OCI-LY1 (cell line): ENCODE measurements around the gene SPATA16.

Source experiments
- H2AFZ ChIP-seq: fragments of 200-600 bp; sonication (generic), shearing (Covaris generic); 2 replicates; pipeline ENCODE4 v1.6.0; 2014; ENCODE audit warnings: antibody characterized with exemption, mild to moderate bottlenecking, low read length
- H3F3A ChIP-seq: fragments of 200-600 bp; sonication (generic), shearing (Covaris generic); 2 replicates; pipeline ENCODE4 v1.6.0; 2014; ENCODE audit warnings: mild to moderate bottlenecking, antibody characterized with exemption, low read length, moderate library complexity; ENCODE audit not compliant: insufficient read depth
- H3K27ac ChIP-seq: fragments of 200-600 bp; sonication (generic); 2 replicates; pipeline ENCODE4 v1.5.1; 2014; ENCODE audit warnings: low read length, mixed run types, mild to moderate bottlenecking, low read depth; ENCODE audit not compliant: poor library complexity, severe bottlenecking
- H3K27me3 ChIP-seq: fragments of 200-600 bp; sonication (generic); 2 replicates; pipeline ENCODE4 v1.6.0; 2014; ENCODE audit warnings: antibody characterized with exemption, mild to moderate bottlenecking, low read length, moderate library complexity; ENCODE audit not compliant: insufficient read depth
- H3K36me3 ChIP-seq: fragments of 200-600 bp; sonication (generic); 2 replicates; pipeline ENCODE4 v1.6.1; 2014; ENCODE audit warnings: mild to moderate bottlenecking, antibody characterized with exemption, low read length, moderate library complexity, mixed read lengths; ENCODE audit not compliant: insufficient read depth
- H3K4me1 ChIP-seq: fragments of 200-600 bp; sonication (generic); 2 replicates; pipeline ENCODE4 v1.5.1; 2014; ENCODE audit warnings: mild to moderate bottlenecking, low read length, moderate library complexity; ENCODE audit not compliant: insufficient read depth, severe bottlenecking
- H3K4me2 ChIP-seq: fragments of 200-600 bp; sonication (generic), shearing (Covaris generic); 2 replicates; pipeline ENCODE4 v1.6.1; 2014; ENCODE audit warnings: low read length
- H3K4me3 ChIP-seq: fragments of 200-600 bp; sonication (generic); 2 replicates; pipeline ENCODE4 v1.5.1; 2014; ENCODE audit warnings: low read length, low read depth, mild to moderate bottlenecking, mixed read lengths; ENCODE audit not compliant: poor library complexity, severe bottlenecking
- H3K79me2 ChIP-seq: fragments of 200-600 bp; shearing (Covaris generic); 2 replicates; pipeline ENCODE4 v1.6.1; 2016; ENCODE audit warnings: mixed run types, low read length, mixed read lengths; ENCODE audit not compliant: insufficient read depth
- H3K9ac ChIP-seq: fragments of 200-600 bp; sonication (generic), shearing (Covaris generic); 2 replicates; pipeline ENCODE4 v1.6.1; 2014; ENCODE audit warnings: mild to moderate bottlenecking, low read length, mixed read lengths
- H3K9me2 ChIP-seq: fragments of 200-600 bp; sonication (generic), shearing (Covaris generic); 2 replicates; pipeline ENCODE4 v1.6.1; 2014; ENCODE audit warnings: low read depth, mild to moderate bottlenecking, low read length, mixed read lengths
- H3K9me3 ChIP-seq: fragments of 200-600 bp; shearing (Covaris generic); 2 replicates; pipeline ENCODE4 v1.6.1; 2014; ENCODE audit warnings: low read length, mixed read lengths
- H4K20me1 ChIP-seq: fragments of 200-600 bp; sonication (generic), shearing (Covaris generic); 2 replicates; pipeline ENCODE4 v1.6.0; 2016; ENCODE audit warnings: mild to moderate bottlenecking, low read length; ENCODE audit not compliant: insufficient read depth
- CTCF ChIP-seq: fragments of 200-600 bp; sonication (generic), shearing (Covaris generic); IDR thresholded peaks from 2 replicates; pipeline ENCODE4 v1.5.1; 2017; ENCODE audit warnings: mild to moderate bottlenecking, antibody characterized with exemption, low read length, moderate library complexity, mixed read lengths
- EZH2 ChIP-seq: fragments of 200-600 bp; sonication (generic), shearing (Covaris generic); IDR thresholded peaks from 2 replicates; pipeline ENCODE4 v1.8.0; 2017; ENCODE audit warnings: borderline replicate concordance, mixed run types, mild to moderate bottlenecking, antibody characterized with exemption, low read length, moderate library complexity, mixed read lengths

The SPATA16 gene

GRCh38 chr3:173009410-173009809, 131.6 kb downstream of the SPATA16 start:
- H3K9me2 ChIP-seq: no peaks in the 10 kb centered on the region
- H3K79me2 ChIP-seq: no peaks in the 10 kb centered on the region
- H4K20me1 ChIP-seq: no peaks in the 10 kb centered on the region
- H3K4me3 ChIP-seq: no peak overlapping the region
- H3K9ac ChIP-seq: no peak overlapping the region
- no peak overlapping the region for H2AFZ ChIP-seq
- no peaks in the 10 kb centered on the region for H3K36me3 ChIP-seq
- H3K4me1 ChIP-seq: no peaks in the 10 kb centered on the region
- H3K4me2 ChIP-seq: no peak overlapping the region
- no peak for TF ChIP-seq CTCF
- no peak for TF ChIP-seq EZH2
- H3F3A ChIP-seq: no peaks in the 10 kb centered on the region
- H3K9me3 ChIP-seq: no peaks in the 10 kb centered on the region
- no peaks in the 10 kb centered on the region for H3K27me3 ChIP-seq
- no peak overlapping the region for H3K27ac ChIP-seq

GRCh38 chr3:173008978-173009377, 132.1 kb downstream of the SPATA16 start:
- Histone ChIP-seq H3K9me3 (no peaks in the 10 kb centered on the region), H3K4me1 (no peaks in the 10 kb centered on the region), H3K4me2 (no peak overlapping the region), H3F3A (no peaks in the 10 kb centered on the region), H3K36me3 (no peaks in the 10 kb centered on the region), H3K79me2 (no peaks in the 10 kb centered on the region), H3K27ac (no peak overlapping the region), H3K4me3 (no peak overlapping the region), H3K27me3 (no peaks in the 10 kb centered on the region), H4K20me1 (no peaks in the 10 kb centered on the region), H3K9me2 (no peaks in the 10 kb centered on the region), H3K9ac (no peak overlapping the region), H2AFZ (no peak overlapping the region)
- TF ChIP-seq EZH2 (no peak), CTCF (no peak)

GRCh38 chr3:173007079-173007723, 133.8 kb downstream of the SPATA16 start:
- no peaks in the 10 kb centered on the region for H3K9me3 ChIP-seq
- no peaks in the 10 kb centered on the region for H3K27me3 ChIP-seq
- H3K27ac ChIP-seq: no peak overlapping the region
- TF ChIP-seq CTCF (no peak), EZH2 (no peak)
- no peaks in the 10 kb centered on the region for H3K9me2 ChIP-seq
- H2AFZ ChIP-seq: no peak overlapping the region
- no peaks in the 10 kb centered on the region for H3K79me2 ChIP-seq
- H3K9ac ChIP-seq: no peak overlapping the region
- H3K4me3 ChIP-seq: no peak overlapping the region
- no peaks in the 10 kb centered on the region for H4K20me1 ChIP-seq
- H3K4me2 ChIP-seq: no peak overlapping the region
- H3K36me3 ChIP-seq: no peaks in the 10 kb centered on the region
- H3K4me1 ChIP-seq: no peaks in the 10 kb centered on the region
- no peaks in the 10 kb centered on the region for H3F3A ChIP-seq
